ENCODE measurements around the gene CANT1.
"Not testable (repeated sequence)": the region's sequence is repeated elsewhere in the genome, so short reads cannot be mapped to it uniquely, and the experiment has no call there.

Gene CANT1

DNA sequence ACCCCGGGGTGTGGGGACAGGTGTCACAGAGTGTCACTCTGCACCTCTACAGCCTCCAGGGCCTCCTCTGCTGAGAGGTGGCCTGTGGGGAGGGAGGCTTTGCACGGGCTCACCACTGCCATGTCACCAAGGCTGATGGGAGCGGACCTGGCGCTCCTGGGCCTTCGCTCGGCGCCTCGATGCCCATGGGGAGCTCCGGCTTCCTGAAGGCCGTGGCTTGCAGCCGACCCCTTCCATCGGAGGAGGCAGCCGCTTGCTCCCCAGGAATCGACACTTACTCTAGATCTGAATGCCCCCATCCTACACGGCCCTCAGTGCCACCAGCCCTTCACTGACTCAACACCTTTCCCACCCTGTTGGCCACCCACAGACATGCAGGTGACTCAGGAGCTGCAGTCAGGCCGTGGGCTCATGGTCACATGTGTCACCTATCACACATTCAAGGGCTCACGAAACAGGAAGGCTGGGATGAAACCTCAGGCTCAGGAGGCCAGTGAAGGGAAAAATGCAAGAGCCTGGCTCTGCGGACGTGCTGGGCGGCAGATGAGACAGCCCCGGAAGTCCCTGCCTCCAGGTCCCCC is 41.7 kb downstream of the CANT1 start:
- no peak for DNase-seq (ENCODE audit: low read depth)

DNA sequence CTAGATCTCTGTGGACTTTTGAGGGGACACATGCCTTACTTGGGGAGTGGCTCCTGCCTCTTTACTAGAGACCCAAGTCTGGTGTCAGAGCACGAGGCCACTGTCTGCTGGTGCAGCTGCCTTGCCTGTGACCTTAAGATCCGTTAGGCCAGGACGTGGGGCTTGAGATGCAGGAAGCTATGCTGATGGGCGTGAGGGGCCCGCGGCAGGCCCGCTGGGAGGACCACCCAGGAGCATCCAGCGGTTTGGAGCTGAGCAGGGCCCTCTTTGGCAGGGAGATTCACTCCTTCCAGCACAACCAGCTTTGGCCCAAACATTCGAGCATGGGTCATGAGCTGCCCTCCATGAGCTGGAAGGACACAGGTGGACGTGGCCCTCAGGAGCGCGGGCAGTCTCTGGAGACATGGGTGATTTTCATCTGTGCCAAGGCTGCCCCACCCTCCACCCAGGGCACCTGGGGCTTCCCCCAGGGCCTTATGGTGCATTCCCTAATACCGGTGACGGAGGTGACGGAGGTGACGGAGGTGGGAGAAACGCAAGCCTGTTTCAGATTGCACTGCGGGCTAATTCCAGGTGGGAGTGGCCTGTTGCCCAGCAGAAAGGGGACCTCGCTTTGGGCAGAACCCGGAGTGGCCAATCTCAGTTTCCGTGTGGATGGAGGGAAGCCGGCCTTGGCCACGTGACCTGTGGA is 42.5 kb downstream of the CANT1 start:
- no peak for DNase-seq (ENCODE audit: low read depth)
- H3K4me3 ChIP-seq (ENCODE audit: low read depth, low read length), result no peak overlapping the region

More for the DNA sequence above, 41.7 kb downstream of the CANT1 start:
- no peak overlapping the region for H3K4me3 ChIP-seq (ENCODE audit: low read depth, low read length)

DNA sequence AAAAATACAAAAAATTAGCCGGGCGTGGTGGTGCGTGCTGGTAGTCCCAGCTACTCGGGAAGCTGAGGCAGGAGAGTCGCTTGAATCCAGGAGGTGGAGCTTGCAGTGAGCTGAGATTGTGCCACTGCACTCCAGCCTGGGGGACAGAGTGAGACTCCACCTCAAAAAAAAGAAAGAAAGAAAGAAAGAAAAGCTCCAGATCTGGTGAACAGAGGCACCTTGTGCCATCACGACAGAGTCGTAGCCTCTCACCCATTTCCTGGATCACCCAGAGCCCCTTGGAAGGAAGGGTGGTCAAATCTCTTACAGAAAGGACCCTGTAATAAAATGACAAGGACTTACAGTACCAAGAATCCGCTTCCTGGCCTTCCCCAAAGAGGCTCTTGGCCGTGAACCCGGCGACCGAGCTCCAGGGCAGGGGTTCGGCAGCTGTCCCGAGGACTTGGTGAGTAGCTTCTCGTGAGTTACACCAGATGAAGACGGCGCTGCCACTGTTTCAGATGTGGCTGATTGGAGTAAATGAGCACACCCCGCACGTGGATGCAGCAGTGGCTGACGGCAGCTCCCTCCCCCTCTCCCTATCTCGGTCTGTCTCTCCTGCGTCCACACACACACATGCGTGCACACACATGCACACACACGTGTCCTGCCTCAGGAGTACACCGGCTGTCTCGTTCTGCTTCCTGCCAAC is 43.3 kb downstream of the CANT1 start:
- H3K4me3 ChIP-seq (ENCODE audit: low read depth, low read length), result no peak overlapping the region
- no peak for DNase-seq (ENCODE audit: low read depth)

DNA sequence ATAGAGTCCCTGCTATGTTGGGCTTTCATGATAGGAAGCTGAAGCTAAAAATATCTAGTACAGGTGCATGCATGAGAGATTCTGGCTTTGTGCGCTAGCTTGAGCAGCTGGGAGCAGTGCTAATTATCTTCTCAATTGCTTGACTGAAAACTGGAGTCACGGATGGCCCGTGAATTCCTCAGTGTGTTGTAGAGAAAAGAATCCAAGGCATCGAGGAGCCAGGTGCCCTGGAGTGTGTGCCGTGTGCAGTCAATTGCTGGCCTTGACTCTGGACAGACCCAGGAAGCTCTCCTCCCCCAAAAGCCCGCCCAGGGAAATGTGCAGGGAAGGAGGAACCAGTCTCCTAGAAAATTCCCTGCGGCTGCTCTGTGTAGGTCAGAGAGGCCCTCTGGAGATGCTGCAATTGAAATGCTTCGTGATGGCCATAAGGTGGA is 44.1 kb downstream of the CANT1 start:
- DNase-seq (ENCODE audit: low read depth), result no peak
- H3K4me3 ChIP-seq (ENCODE audit: low read depth, low read length), result no peak overlapping the region

DNA sequence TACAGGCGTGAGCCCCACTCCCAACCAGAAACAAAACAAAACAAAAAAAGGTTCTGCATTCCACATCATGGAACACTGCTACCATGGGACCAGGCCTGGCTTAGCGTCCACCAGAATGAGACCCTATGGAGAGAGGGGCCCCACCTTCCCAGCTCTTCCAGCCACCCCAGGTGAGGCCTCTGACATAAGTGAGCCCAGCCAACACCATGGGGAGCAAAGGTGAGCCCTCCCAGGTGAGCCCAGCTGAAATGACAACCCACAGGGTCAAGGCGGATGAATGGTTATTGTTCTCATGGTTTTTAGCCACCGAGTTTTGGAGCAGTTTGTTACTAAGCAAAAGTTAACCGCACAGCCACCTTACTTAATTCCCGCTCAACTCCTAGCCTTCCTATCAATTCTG is 46.2 kb downstream of the CANT1 start:
- no peak for DNase-seq (ENCODE audit: low read depth)
- no peak overlapping the region for H3K4me3 ChIP-seq (ENCODE audit: low read depth, low read length)

DNA sequence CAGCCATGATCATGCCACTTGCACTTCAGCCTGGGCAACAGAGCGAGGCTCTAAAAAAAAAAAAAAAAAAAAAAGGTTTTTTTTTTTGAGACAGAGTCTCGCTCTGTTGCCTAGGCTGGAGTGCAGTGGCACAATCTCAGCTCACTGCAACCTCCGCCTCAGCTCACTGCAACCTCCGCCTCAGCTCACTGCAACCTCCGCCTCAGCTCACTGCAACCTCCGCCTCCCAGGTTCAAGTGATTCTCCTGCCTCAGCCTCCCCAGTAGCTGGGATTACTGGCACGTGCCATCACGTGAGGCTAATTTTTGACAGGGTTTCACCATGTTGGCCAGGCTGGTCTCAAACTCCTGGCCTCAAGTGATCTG is 46.6 kb downstream of the CANT1 start:
- DNase-seq (ENCODE audit: low read depth); H3K4me3 ChIP-seq (ENCODE audit: low read depth, low read length): not testable (repeated sequence)

DNA sequence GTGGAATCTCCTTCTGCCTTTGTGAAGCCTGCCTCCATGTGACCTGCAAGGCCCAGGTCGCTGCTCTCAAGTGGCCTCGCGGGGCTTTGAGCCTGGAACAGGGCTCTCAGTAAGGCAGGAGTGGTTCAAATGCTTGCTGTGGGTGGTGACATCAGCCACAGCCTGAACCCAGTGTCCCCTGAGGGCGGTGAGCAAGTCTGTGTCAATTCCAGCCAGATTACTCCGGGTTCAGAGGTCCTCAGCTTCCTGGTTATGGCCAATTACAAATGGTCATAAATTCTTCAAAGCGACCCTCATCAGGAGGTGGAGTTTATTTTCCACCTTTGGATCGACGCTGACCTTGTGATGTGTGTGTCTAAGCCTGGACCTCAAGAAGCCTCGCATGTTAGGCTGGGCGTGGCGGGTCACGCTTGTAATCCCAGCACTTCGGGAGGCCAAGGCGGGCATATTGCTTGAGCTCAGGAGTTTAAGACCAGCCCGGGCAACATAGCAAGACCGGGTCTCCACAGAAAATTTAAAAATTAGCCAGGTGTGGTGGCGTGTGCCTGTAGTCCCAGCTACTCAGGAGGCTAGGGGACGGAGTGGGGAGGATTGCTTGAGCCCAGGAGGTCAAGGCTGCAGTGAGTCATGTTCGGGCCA is 47.1 kb downstream of the CANT1 start:
- no peak for DNase-seq (ENCODE audit: low read depth)

DNA sequence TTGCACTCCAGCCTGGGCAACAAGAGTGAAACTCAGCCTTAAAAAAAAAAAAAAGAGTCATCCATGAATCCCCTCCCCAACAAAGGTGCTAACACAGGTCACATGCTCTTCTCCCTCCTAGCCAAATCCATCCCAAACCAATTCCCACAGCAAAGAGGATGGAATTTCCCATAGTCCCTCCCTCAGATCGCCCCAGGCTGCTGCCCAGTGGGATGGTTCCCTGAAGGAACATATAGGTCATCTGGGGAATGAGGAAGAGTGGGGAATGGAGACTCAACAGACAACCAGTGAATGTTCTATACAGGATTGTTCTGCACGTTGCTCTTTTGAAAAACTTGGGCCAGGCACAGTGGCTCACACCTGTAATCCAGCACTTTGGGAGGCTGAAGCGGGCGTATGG is 48.0 kb downstream of the CANT1 start:
- no peak for DNase-seq (ENCODE audit: low read depth)
- no peak overlapping the region for H3K4me3 ChIP-seq (ENCODE audit: low read depth, low read length)

More for the DNA sequence above, 47.1 kb downstream of the CANT1 start:
- no peak overlapping the region for H3K4me3 ChIP-seq (ENCODE audit: low read depth, low read length)

DNA sequence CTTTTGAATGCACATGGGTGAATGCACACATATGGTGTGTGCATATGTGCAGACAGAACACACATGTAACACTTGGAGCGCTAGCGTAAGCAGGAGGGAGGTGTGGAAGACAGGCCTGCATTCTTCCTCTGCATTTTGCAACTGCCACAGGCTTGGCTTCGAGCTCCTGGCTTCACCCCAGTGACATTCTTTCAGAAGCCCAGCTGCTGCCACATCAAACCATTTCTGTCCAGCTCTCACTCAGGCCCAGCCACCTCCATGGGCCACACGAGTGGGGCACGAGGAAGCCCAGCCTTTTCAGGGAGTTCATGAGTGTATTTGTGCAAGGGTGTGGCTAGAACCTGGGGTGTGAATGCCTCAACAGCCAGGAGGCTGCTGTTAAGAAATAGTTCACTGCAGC is 48.6 kb downstream of the CANT1 start:
- no peak overlapping the region for H3K4me3 ChIP-seq (ENCODE audit: low read depth, low read length)
- no peak for DNase-seq (ENCODE audit: low read depth)

DNA sequence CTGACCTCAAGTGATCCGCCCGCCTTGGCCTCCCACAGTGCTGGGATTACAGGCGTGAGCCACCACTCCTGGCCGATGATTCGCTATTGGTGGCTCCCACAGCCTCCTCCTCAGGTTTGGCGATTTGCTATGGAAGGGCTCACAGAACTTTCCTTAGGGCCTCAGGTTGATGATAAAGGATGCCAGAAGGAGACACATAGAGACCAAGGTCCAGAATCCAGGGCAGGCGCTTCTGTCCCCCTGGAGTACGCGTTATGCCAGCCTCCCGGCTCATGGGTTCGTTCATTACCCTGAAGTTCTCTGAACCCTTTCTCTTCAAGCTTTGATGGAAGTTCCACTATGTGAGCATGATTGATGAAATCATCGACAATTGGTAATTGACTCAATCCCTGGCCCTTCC is 49.8 kb downstream of the CANT1 start:
- DNase-seq (ENCODE audit: low read depth), result no peak
- no peak overlapping the region for H3K4me3 ChIP-seq (ENCODE audit: low read depth, low read length)

DNA sequence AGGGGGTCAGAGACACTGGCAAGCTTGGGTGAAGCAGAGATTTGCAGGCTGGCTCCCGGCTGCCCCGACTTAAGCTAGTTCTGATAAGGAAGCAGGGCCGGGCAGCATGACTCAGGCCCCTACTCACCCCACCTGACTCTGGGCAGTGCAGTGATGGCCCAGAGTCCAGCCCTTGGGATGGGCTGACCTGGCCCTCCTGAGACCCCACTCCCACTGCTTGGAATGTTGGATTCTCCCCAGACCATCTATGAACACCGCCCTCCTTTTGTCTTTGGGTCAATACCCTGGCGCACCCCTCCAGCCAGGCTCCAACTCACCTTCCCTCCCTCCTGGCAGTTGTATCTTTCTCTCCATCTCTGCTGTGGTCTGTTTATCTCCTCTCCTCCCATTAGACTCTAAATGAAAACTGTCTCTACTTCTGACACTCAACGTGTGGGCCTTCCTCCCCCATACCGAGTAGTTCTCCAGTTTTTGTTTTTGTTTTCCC is 50.9 kb downstream of the CANT1 start:
- H3K4me3 ChIP-seq (ENCODE audit: low read depth, low read length), result no peak overlapping the region
- DNase-seq (ENCODE audit: low read depth), result no peak

DNA sequence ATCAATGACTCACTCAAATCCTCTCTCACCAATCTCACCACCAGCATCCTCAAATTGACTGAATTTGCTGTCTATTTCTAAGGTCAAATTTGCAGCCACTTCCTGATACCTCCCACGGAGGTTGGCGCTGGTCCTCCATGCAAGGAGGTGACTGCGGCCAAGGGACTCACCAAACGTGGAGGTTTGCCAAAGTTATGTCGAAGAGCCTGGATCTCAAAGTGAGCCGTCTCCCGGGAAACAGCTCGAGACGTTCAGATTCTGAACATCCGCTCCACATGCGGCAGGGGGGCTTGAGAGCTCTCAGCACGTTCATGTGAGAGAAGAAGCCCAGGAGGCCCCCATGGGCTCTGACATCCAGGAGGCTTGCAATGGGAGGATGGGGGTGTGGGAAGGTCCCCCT is 52.4 kb downstream of the CANT1 start:
- H3K4me3 ChIP-seq (ENCODE audit: low read depth, low read length), result no peak overlapping the region
- DNase-seq (ENCODE audit: low read depth), result peak; percentile 62

DNA sequence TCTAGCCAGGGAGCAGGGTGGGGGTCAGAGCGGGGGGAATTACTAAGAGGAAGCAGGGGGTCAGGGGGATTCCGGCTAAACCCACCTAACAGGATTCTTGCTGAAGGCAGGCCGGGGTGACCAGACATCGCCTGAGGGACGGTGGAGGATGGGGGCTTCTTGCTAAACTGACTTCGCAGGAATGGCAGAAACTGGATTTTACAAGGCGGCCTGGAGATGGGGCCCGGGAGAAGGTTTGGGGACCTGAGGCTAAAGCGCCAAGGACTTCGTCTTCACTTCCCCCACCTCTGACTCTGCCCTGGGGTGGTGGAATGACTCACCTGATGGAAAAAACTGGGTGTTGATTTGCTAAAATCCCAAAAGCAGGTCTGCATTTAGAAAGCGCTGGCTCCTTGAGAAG is 53.3 kb downstream of the CANT1 start:
- H3K4me3 ChIP-seq (ENCODE audit: low read depth, low read length), result no peak overlapping the region
- no peak for DNase-seq (ENCODE audit: low read depth)

DNA sequence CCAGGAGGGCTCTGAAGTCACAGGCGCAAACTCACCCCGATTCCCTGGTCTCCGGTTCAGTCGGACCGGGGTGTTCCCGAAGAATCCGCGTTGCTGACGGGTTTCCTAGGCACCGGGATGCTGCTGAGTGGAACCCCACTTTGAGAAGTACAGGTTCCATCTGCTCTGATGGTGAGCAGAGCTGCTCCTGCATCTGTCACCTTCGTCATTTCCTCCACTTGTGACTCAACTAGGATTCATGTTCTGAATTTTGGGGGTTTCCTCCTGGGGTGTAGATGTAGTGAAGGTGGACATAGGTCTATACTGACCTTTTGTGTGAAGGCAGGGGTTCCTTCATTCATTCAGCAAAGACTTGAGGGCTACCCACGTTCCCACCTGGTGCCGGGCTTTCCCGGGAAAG is 54.9 kb downstream of the CANT1 start:
- no peak for DNase-seq (ENCODE audit: low read depth)
- H3K4me3 ChIP-seq (ENCODE audit: low read depth, low read length), result no peak overlapping the region

DNA sequence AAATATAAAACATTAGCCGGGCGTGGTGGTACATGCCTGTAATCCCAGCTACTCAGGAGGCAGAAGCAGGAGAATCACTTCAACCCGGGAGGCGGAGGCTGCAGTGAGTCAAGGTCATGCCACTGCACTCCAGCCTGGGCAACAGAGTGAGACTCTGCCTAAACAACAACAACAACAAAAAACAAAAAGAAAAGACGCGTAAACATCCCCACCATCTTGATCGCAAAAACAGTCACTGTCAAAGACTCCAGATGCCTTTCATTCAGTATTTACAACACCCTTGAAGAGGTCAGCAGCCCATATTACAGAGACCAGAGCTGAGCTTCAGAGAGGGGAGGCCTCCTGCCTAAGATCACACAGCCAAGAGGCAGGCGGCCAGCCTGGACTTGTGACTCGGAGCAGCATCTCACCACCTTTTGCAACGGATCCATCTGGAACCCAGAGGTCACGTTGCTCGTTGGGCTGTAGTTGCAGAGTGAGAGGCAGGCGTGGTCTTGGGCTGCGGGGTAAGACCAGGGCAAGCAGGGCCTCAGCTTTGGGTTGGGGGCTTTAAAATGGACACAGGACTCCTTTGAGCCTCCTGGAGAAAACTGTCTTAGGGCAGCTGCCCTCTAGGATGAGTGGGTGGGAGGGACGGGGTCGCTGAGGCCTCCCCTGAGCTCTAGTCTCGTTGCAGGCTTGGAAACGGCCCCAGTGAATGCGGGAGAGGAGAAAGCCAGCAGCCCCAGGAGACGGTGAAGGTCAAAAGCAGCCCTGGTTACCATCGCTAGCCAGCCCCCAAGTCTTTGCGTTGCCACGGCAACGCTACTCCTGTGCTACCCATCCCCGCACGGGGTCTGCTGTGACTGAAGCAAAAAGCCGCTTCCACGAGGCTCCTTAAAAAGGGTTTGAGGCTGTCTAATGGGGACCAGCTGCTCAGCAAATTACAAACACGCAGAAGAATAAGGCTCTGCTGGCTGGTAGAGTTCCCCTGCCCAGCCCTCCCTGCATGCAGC is 55.9 kb downstream of the CANT1 start:
- H3K4me3 ChIP-seq (ENCODE audit: low read depth, low read length), result no peak overlapping the region
- no peak for DNase-seq (ENCODE audit: low read depth)

DNA sequence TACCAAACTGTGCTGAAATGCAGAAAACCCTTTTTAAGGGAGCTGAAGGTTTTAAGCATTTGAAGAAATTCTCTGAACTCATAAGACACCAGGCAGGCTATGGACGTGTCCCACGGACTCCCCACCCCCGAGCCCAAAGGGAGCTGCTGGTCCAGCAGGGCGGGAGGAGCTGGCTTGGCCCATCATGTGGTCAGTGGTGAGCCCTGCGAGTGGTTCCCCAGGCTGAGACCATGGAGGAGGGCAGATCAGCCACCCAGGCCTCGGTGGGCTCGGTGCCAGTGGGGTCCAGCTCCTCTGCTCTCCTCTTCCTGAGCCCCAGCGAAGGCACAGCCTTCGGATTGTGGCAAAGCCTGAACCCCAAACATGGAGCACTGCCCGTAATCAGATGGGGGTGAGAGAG is 56.9 kb downstream of the CANT1 start:
- no peak for DNase-seq (ENCODE audit: low read depth)
- H3K4me3 ChIP-seq (ENCODE audit: low read depth, low read length), result no peak overlapping the region

DNA sequence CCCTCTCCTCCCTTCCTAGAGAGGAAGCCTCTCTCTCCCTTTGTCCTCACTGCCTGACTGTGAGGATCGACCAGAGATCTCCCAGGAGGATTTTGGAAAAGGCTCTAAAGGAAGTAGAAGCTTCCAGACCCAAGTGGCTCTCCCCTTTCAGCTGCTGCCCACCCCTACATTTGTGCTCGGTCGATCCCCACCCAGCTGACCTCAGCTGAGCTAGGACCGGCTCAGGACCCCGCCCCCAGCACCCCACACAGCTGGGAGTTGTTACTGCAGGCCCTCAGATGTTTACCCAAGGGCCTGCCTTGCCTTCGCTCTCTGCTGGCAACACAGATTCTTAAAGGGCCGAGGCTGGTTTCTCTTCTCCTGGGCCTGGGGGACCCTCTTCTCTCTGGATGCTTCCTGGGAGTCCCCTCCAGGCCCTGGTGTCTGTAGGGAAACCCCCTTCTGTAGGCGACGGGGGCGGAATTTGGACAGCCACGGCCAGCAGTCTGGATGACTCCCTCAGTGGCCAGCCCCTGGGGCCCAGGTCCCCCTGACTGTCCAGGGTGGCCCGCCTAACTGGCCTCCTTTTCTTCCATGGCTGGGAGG is 57.5 kb downstream of the CANT1 start:
- no peak overlapping the region for H3K4me3 ChIP-seq (ENCODE audit: low read depth, low read length)
- DNase-seq (ENCODE audit: low read depth), result no peak

DNA sequence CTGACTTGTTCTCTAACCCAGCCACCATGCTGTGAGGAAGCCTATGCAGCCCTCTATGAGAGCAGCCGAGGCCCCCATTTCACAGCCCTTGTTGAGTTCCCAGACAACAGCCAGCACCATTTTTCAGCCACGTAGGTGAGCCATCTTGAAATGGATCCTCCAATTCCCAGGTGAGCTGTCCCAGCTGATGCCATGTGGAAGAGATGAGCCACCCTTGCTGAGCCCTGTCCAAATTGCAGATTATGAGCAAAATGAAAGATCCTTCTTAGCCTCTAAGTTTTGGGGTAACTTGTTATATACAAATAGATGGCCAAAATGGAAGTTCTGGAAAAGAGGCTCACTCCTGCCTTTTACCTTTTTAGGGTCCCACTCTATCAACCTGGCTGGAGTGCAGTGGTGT is 58.7 kb downstream of the CANT1 start:
- no peak for DNase-seq (ENCODE audit: low read depth)

More for the DNA sequence above, 58.7 kb downstream of the CANT1 start:
- no peak overlapping the region for H3K4me3 ChIP-seq (ENCODE audit: low read depth, low read length)

Measured in skeletal muscle cell (primary cell).